ENCODE results near the gene ILKAP.
"Not testable (repeated sequence)": the region's sequence is repeated elsewhere in the genome, so short reads cannot be mapped to it uniquely, and the experiment has no call there.

ILKAP gene

GRCh38 chr2:238172439-238172838 is 31.1 kb downstream of the ILKAP start:
- ATAC-seq (replicated peaks; ENCODE audit: extremely low read depth, poor library complexity, severe bottlenecking), result no peak
- H3K27me3 Mint-ChIP-seq, result no peaks in the 10 kb centered on the region

GRCh38 chr2:238171575-238172187 is 31.8 kb downstream of the ILKAP start:
- DNase-seq (ENCODE audit: low spot score in 2 of 2) (no peak), ATAC-seq (replicated peaks; ENCODE audit: extremely low read depth, poor library complexity, severe bottlenecking) (no peak)
- H3K9me3 Mint-ChIP-seq, result no peaks in the 10 kb centered on the region
- H3K27me3 Mint-ChIP-seq, result no peaks in the 10 kb centered on the region
- H3K36me3 Mint-ChIP-seq (ENCODE audit: insufficient read depth), result peaks cover 56% of the 10 kb centered on the region
- H3K27ac Mint-ChIP-seq (ENCODE audit: low read depth), result no peak overlapping the region
- peaks cover 6% of the 10 kb centered on the region for H3K4me1 Mint-ChIP-seq
- H3K4me3 Mint-ChIP-seq, result no peak overlapping the region

More at GRCh38 chr2:238172439-238172838, 31.1 kb downstream of the ILKAP start:
- Mint-ChIP-seq H3K27ac (ENCODE audit: low read depth) (peak overlapping the region; percentile 56), H3K4me1 (peaks cover 6% of the 10 kb centered on the region), H3K4me3 (no peak overlapping the region), H3K36me3 (ENCODE audit: insufficient read depth) (peaks cover 60% of the 10 kb centered on the region), H3K9me3 (no peaks in the 10 kb centered on the region)
- no peak for DNase-seq (ENCODE audit: low spot score in 2 of 2)

- H3K4me3 Mint-ChIP-seq; H3K4me1 Mint-ChIP-seq; H3K9me3 Mint-ChIP-seq; H3K27me3 Mint-ChIP-seq; H3K27ac Mint-ChIP-seq (ENCODE audit: low read depth); ATAC-seq (replicated peaks; ENCODE audit: extremely low read depth, poor library complexity, severe bottlenecking); DNase-seq (ENCODE audit: low spot score in 2 of 2): not testable (repeated sequence)
- peaks cover 53% of the 10 kb centered on the region for H3K36me3 Mint-ChIP-seq (ENCODE audit: insufficient read depth)
These were observed 32.4 kb downstream of the ILKAP start for GRCh38 chr2:238171072-238171431.

GRCh38 chr2:238170386-238171071 is 33.0 kb downstream of the ILKAP start:
- Mint-ChIP-seq H3K36me3 (ENCODE audit: insufficient read depth) (peaks cover 50% of the 10 kb centered on the region), H3K4me1 (no peaks in the 10 kb centered on the region), H3K27ac (ENCODE audit: low read depth) (no peak overlapping the region), H3K9me3 (no peaks in the 10 kb centered on the region), H3K27me3 (no peaks in the 10 kb centered on the region), H3K4me3 (no peak overlapping the region)
- DNase-seq (ENCODE audit: low spot score in 2 of 2) (no peak), ATAC-seq (replicated peaks; ENCODE audit: extremely low read depth, poor library complexity, severe bottlenecking) (no peak)

- Mint-ChIP-seq H3K27ac (ENCODE audit: low read depth) (no peak overlapping the region), H3K4me1 (no peaks in the 10 kb centered on the region), H3K9me3 (no peaks in the 10 kb centered on the region), H3K36me3 (ENCODE audit: insufficient read depth) (peaks cover 49% of the 10 kb centered on the region), H3K4me3 (no peak overlapping the region), H3K27me3 (peaks cover 6% of the 10 kb centered on the region)
- ATAC-seq (replicated peaks; ENCODE audit: extremely low read depth, poor library complexity, severe bottlenecking), result no peak
- no peak for DNase-seq (ENCODE audit: low spot score in 2 of 2)
These were observed 33.7 kb downstream of the ILKAP start for GRCh38 chr2:238169708-238170251.

- peaks cover 11% of the 10 kb centered on the region for H3K27me3 Mint-ChIP-seq
- DNase-seq (ENCODE audit: low spot score in 2 of 2), result no peak
- no peak overlapping the region for H3K4me3 Mint-ChIP-seq
- no peaks in the 10 kb centered on the region for H3K4me1 Mint-ChIP-seq
- H3K9me3 Mint-ChIP-seq, result no peaks in the 10 kb centered on the region
- no peak overlapping the region for H3K27ac Mint-ChIP-seq (ENCODE audit: low read depth)
- peaks cover 43% of the 10 kb centered on the region for H3K36me3 Mint-ChIP-seq (ENCODE audit: insufficient read depth)
- no peak for ATAC-seq (replicated peaks; ENCODE audit: extremely low read depth, poor library complexity, severe bottlenecking)
These were observed 34.3 kb downstream of the ILKAP start for GRCh38 chr2:238169048-238169707.

- no peaks in the 10 kb centered on the region for H3K4me1 Mint-ChIP-seq
- ATAC-seq (replicated peaks; ENCODE audit: extremely low read depth, poor library complexity, severe bottlenecking), result no peak
- peaks cover 40% of the 10 kb centered on the region for H3K36me3 Mint-ChIP-seq (ENCODE audit: insufficient read depth)
- no peak overlapping the region for H3K4me3 Mint-ChIP-seq
- H3K27me3 Mint-ChIP-seq, result peaks cover 11% of the 10 kb centered on the region
- H3K9me3 Mint-ChIP-seq, result no peaks in the 10 kb centered on the region
- no peak overlapping the region for H3K27ac Mint-ChIP-seq (ENCODE audit: low read depth)
- DNase-seq (ENCODE audit: low spot score in 2 of 2), result no peak
These were observed 35.1 kb downstream of the ILKAP start for GRCh38 chr2:238168196-238169047.

GRCh38 chr2:238167761-238168160 is 35.7 kb downstream of the ILKAP start:
- Mint-ChIP-seq H3K9me3 (no peaks in the 10 kb centered on the region), H3K36me3 (ENCODE audit: insufficient read depth) (peaks cover 36% of the 10 kb centered on the region), H3K27ac (ENCODE audit: low read depth) (no peak overlapping the region), H3K27me3 (peaks cover 11% of the 10 kb centered on the region), H3K4me3 (no peak overlapping the region), H3K4me1 (no peaks in the 10 kb centered on the region)
- ATAC-seq (replicated peaks; ENCODE audit: extremely low read depth, poor library complexity, severe bottlenecking) (no peak), DNase-seq (ENCODE audit: low spot score in 2 of 2) (no peak)

GRCh38 chr2:238167344-238167715 is 36.2 kb downstream of the ILKAP start:
- H3K4me3 Mint-ChIP-seq, result no peak overlapping the region
- no peaks in the 10 kb centered on the region for H3K4me1 Mint-ChIP-seq
- no peak overlapping the region for H3K27ac Mint-ChIP-seq (ENCODE audit: low read depth)
- no peak for ATAC-seq (replicated peaks; ENCODE audit: extremely low read depth, poor library complexity, severe bottlenecking)
- H3K36me3 Mint-ChIP-seq (ENCODE audit: insufficient read depth), result peaks cover 33% of the 10 kb centered on the region
- H3K27me3 Mint-ChIP-seq, result peaks cover 11% of the 10 kb centered on the region
- no peak for DNase-seq (ENCODE audit: low spot score in 2 of 2)
- H3K9me3 Mint-ChIP-seq, result no peaks in the 10 kb centered on the region

- Mint-ChIP-seq H3K4me1 (no peaks in the 10 kb centered on the region), H3K4me3 (no peak overlapping the region), H3K27me3 (peaks cover 11% of the 10 kb centered on the region), H3K27ac (ENCODE audit: low read depth) (no peak overlapping the region), H3K9me3 (no peaks in the 10 kb centered on the region), H3K36me3 (ENCODE audit: insufficient read depth) (peaks cover 31% of the 10 kb centered on the region)
- no peak for DNase-seq (ENCODE audit: low spot score in 2 of 2)
- no peak for ATAC-seq (replicated peaks; ENCODE audit: extremely low read depth, poor library complexity, severe bottlenecking)
These were observed 36.8 kb downstream of the ILKAP start for GRCh38 chr2:238166391-238167343.

- Mint-ChIP-seq H3K36me3 (ENCODE audit: insufficient read depth) (peaks cover 21% of the 10 kb centered on the region), H3K4me1 (peaks cover 4% of the 10 kb centered on the region), H3K27ac (ENCODE audit: low read depth) (no peak overlapping the region), H3K4me3 (no peak overlapping the region), H3K27me3 (peaks cover 18% of the 10 kb centered on the region), H3K9me3 (no peaks in the 10 kb centered on the region)
- DNase-seq (ENCODE audit: low spot score in 2 of 2) (no peak), ATAC-seq (replicated peaks; ENCODE audit: extremely low read depth, poor library complexity, severe bottlenecking) (no peak)
These were observed 38.1 kb downstream of the ILKAP start for GRCh38 chr2:238165288-238165921.
